H9 (cell line): Measurements from ENCODE around the gene SLC1A1. TPM values are rescaled to one million over a fixed set of nuclear protein-coding genes. Genes with fewer than 3 reads are reported as not detected.

Experiments
- DNase-seq: peaks from one replicate; pipeline ENCODE4 v3.0.0-alpha.2; 2017
- H2AFZ ChIP-seq: one replicate; pipeline ENCODE4 v1.6.1; 2013; ENCODE audit warnings: mild to moderate bottlenecking, low read length, control low read depth, moderate library complexity
- H2AK5ac ChIP-seq: 2 replicates; pipeline ENCODE4 v1.6.1; 2013; ENCODE audit warnings: low read length, control low read depth, mixed read lengths; ENCODE audit not compliant: insufficient read length
- H2BK120ac ChIP-seq: one replicate; pipeline ENCODE4 v1.6.1; 2013; ENCODE audit warnings: low read depth, mild to moderate bottlenecking, low read length, control low read depth, inconsistent platforms; ENCODE audit not compliant: poor library complexity, severe bottlenecking
- H2BK12ac ChIP-seq: 2 replicates; pipeline ENCODE4 v1.6.1; 2013; ENCODE audit warnings: low read length, control low read depth, mixed read lengths, low read depth; ENCODE audit not compliant: insufficient read length
- H2BK15ac ChIP-seq: 2 replicates; pipeline ENCODE4 v1.6.1; 2013; ENCODE audit warnings: low read depth, low read length, control low read depth
- H2BK20ac ChIP-seq: one replicate; pipeline ENCODE4 v1.6.1; 2013; ENCODE audit warnings: low read depth, mild to moderate bottlenecking, low read length, control low read depth, inconsistent platforms; ENCODE audit not compliant: poor library complexity, severe bottlenecking
- H2BK5ac ChIP-seq: 2 replicates; pipeline ENCODE4 v1.6.1; 2013; ENCODE audit warnings: low read length, control low read depth, mixed read lengths; ENCODE audit not compliant: insufficient read length
- H3K14ac ChIP-seq: 2 replicates; pipeline ENCODE4 v1.6.1; 2013; ENCODE audit warnings: low read length, control low read depth; ENCODE audit not compliant: insufficient read depth
- H3K18ac ChIP-seq: 2 replicates; pipeline ENCODE4 v1.6.1; 2013; ENCODE audit warnings: low read depth, mild to moderate bottlenecking, mixed read lengths, low read length, control low read depth; ENCODE audit not compliant: insufficient read length
- H3K23ac ChIP-seq: 2 replicates; pipeline ENCODE4 v1.6.1; 2013; ENCODE audit warnings: low read length, control low read depth, mixed read lengths, low read depth; ENCODE audit not compliant: insufficient read length
- H3K23me2 ChIP-seq: 2 replicates; pipeline ENCODE4 v1.6.1; 2013; ENCODE audit warnings: low read depth, mild to moderate bottlenecking, mixed read lengths, low read length, control low read depth; ENCODE audit not compliant: insufficient read length, poor library complexity, severe bottlenecking
- H3K27ac ChIP-seq: 2 replicates; pipeline ENCODE4 v1.5.1; 2013; ENCODE audit warnings: low read length, control low read depth, mixed read lengths, low read depth; ENCODE audit not compliant: insufficient read length
- H3K27me3 ChIP-seq: 2 replicates; pipeline ENCODE4 v1.6.1; 2013; ENCODE audit warnings: low read length, control low read depth, inconsistent platforms; ENCODE audit not compliant: insufficient read depth
- H3K4ac ChIP-seq: 2 replicates; pipeline ENCODE4 v1.6.1; 2013; ENCODE audit warnings: low read depth, mild to moderate bottlenecking, control low read depth, inconsistent platforms, low read length, moderate library complexity
- H3K4me1 ChIP-seq: 2 replicates; pipeline ENCODE4 v1.6.1; 2013; ENCODE audit warnings: low read length, control low read depth, inconsistent platforms; ENCODE audit not compliant: insufficient read depth
- H3K4me2 ChIP-seq: 2 replicates; pipeline ENCODE4 v1.6.1; 2013; ENCODE audit warnings: low read length, control low read depth, mixed read lengths; ENCODE audit not compliant: insufficient read length, insufficient read depth
- H3K56ac ChIP-seq: 2 replicates; pipeline ENCODE4 v1.6.1; 2013; ENCODE audit warnings: low read depth, mild to moderate bottlenecking, mixed read lengths, low read length, control low read depth; ENCODE audit not compliant: insufficient read length
- H3K79me1 ChIP-seq: 2 replicates; pipeline ENCODE4 v1.6.1; 2013; ENCODE audit warnings: low read depth, mild to moderate bottlenecking, moderate library complexity, low read length, control low read depth, inconsistent platforms; ENCODE audit not compliant: insufficient read depth, poor library complexity, severe bottlenecking
- H3K79me2 ChIP-seq: 2 replicates; pipeline ENCODE4 v1.6.1; 2013; ENCODE audit warnings: low read length, control low read depth, inconsistent platforms; ENCODE audit not compliant: insufficient read depth
- H3K9ac ChIP-seq: 2 replicates; pipeline ENCODE4 v1.6.1; 2013; ENCODE audit warnings: low read length, control low read depth, mixed read lengths; ENCODE audit not compliant: insufficient read length; ENCODE audit errors: extremely low read depth
- H3K9me3 ChIP-seq: one replicate; pipeline ENCODE4 v1.6.1; 2013; ENCODE audit warnings: low read depth, low read length, inconsistent platforms; ENCODE audit not compliant: control insufficient read depth
- H3T11ph ChIP-seq: one replicate; pipeline ENCODE4 v1.6.1; 2013; ENCODE audit warnings: mild to moderate bottlenecking, low read length, control low read depth, inconsistent platforms
- H4K20me1 ChIP-seq: one replicate; pipeline ENCODE4 v1.6.1; 2013; ENCODE audit not compliant: control insufficient read depth, insufficient read length, insufficient read depth
- H4K5ac ChIP-seq: 2 replicates; pipeline ENCODE4 v1.6.1; 2013; ENCODE audit warnings: low read depth, mild to moderate bottlenecking, mixed read lengths, low read length, control low read depth; ENCODE audit not compliant: insufficient read length
- H4K8ac ChIP-seq: replicated peaks from 2 replicates; pipeline ENCODE4 v1.6.1; 2013; ENCODE audit warnings: low read length, control low read depth, mixed read lengths, low read depth; ENCODE audit not compliant: insufficient read length
- H4K91ac ChIP-seq: 2 replicates; pipeline ENCODE4 v1.6.1; 2013; ENCODE audit warnings: low read depth, mild to moderate bottlenecking, moderate library complexity, mixed read lengths, low read length, control low read depth; ENCODE audit not compliant: insufficient read length
- H3K27ac Mint-ChIP-seq, 3 experiments: 2 replicates in 2 of 3; 3 replicates in 1 of 3; pipeline ENCODE4 v1.8.0; 2020 to 2021; ENCODE audit warnings: mixed read lengths in 3 of 3, mild to moderate bottlenecking in 1 of 3, moderate library complexity in 1 of 3
- H3K27me3 Mint-ChIP-seq: 2 replicates; pipeline ENCODE4 v1.8.0; 2021; ENCODE audit warnings: low read depth, mild to moderate bottlenecking, moderate library complexity, mixed read lengths
- H3K36me3 Mint-ChIP-seq, 3 experiments: 2 replicates in 2 of 3; 3 replicates in 1 of 3; pipeline ENCODE4 v1.8.0; 2020 to 2021; ENCODE audit warnings: low read depth in 3 of 3, mixed read lengths in 3 of 3; ENCODE audit not compliant: insufficient read depth in 1 of 3
- H3K4me1 Mint-ChIP-seq, 2 experiments: 2 replicates each; pipeline ENCODE4 v1.8.0; 2020; ENCODE audit warnings: mixed read lengths in 2 of 2
- H3K4me3 Mint-ChIP-seq, 2 experiments: 2 replicates in 1 of 2; 3 replicates in 1 of 2; pipeline ENCODE4 v1.8.0; 2020 to 2021; ENCODE audit warnings: mild to moderate bottlenecking in 2 of 2, mixed read lengths in 2 of 2, moderate library complexity in 1 of 2
- H3K9me3 Mint-ChIP-seq, 2 experiments: 2 replicates in 1 of 2; 3 replicates in 1 of 2; pipeline ENCODE4 v1.8.0; 2020; ENCODE audit warnings: mild to moderate bottlenecking in 2 of 2, mixed read lengths in 2 of 2, moderate library complexity in 1 of 2
- WGBS: extraction: QIAGEN DNeasy Blood & Tissue Kit; methylation state at CpG from one replicate; pipeline ENCODE4 v1.1.7; 2013; ENCODE audit warnings: missing lambda C conversion rate, low lambda C conversion rate, mixed read lengths; ENCODE audit not compliant: insufficient read length; ENCODE audit errors: extremely low coverage; 5-methylcytosine and 5-hydroxymethylcytosine counted together
- total RNA-seq: library from RNA; stranded (reverse); gene quantifications from 2 replicates; pipeline ENCODE4 v1.2.1, GENCODE V29; 2021
- TF ChIP-seq, protein P1 (sequence below): fragments of 200-600 bp; sonication (generic); conservative IDR thresholded peaks from 3 replicates; pipeline ENCODE4 v1.8.0; 2021; ENCODE audit warnings: antibody characterized with exemption, mild to moderate bottlenecking

SLC1A1 gene
- total RNA-seq, 1 experiment from 2014 or later, result 4.7 TPM

DNA sequence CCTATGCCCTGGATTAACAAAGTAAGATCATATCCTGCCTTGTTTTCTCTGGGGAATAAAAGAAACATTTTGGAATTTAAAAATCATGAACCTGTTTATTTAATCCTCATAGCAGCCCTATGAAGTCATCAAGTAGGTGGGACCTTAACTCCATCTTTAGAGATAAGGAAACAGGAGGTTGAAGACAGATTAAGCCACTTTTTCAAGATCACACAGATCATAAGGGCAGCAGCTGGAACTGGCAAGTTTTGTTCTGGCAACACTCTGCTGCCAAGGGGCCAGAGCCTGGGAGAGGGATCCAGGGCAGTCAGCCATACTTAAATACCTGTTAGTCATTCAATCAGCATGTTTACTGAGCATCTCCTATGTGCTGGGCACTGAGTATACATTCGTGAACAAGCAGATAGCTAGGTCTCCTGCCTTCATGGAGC is 63.7 kb downstream of the SLC1A1 start:
- H3K79me2 ChIP-seq, result no peaks in the 10 kb centered on the region
- no peak overlapping the region for H2AFZ ChIP-seq
- H3K23ac ChIP-seq, result no peak overlapping the region
- H3K4me1 Mint-ChIP-seq, result peaks cover 14 to 16% of the 10 kb centered on the region in 2 experiments
- H3K27ac Mint-ChIP-seq, result peak overlapping the region in 1 of 3 experiments; percentile 19; a peak in 1 of 7 replicates
- no peak overlapping the region for H2BK20ac ChIP-seq
- no peak overlapping the region for H2BK5ac ChIP-seq
- H3K4me3 Mint-ChIP-seq, result no peak overlapping the region
- no peaks in the 10 kb centered on the region for H3K23me2 ChIP-seq
- no peak overlapping the region for H4K8ac ChIP-seq
- no peak overlapping the region for H3K4me2 ChIP-seq
- no peak overlapping the region for H2BK12ac ChIP-seq
- H3K56ac ChIP-seq, result no peak overlapping the region
- no peak overlapping the region for H4K91ac ChIP-seq
- H2AK5ac ChIP-seq, result no peak overlapping the region
- no peak overlapping the region for H2BK120ac ChIP-seq
- no peak overlapping the region for H3K27ac ChIP-seq
- H2BK15ac ChIP-seq, result no peak overlapping the region
- no peak overlapping the region for H3K14ac ChIP-seq
- no peaks in the 10 kb centered on the region for H3K27me3 ChIP-seq
- H3K27me3 Mint-ChIP-seq, result no peaks in the 10 kb centered on the region
- H3K4me1 ChIP-seq, result no peaks in the 10 kb centered on the region
- TF ChIP-seq, protein P1, sequence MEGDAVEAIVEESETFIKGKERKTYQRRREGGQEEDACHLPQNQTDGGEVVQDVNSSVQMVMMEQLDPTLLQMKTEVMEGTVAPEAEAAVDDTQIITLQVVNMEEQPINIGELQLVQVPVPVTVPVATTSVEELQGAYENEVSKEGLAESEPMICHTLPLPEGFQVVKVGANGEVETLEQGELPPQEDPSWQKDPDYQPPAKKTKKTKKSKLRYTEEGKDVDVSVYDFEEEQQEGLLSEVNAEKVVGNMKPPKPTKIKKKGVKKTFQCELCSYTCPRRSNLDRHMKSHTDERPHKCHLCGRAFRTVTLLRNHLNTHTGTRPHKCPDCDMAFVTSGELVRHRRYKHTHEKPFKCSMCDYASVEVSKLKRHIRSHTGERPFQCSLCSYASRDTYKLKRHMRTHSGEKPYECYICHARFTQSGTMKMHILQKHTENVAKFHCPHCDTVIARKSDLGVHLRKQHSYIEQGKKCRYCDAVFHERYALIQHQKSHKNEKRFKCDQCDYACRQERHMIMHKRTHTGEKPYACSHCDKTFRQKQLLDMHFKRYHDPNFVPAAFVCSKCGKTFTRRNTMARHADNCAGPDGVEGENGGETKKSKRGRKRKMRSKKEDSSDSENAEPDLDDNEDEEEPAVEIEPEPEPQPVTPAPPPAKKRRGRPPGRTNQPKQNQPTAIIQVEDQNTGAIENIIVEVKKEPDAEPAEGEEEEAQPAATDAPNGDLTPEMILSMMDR, result no peak
- no peaks in the 10 kb centered on the region for H4K20me1 ChIP-seq
- no peak for DNase-seq
- H3K36me3 Mint-ChIP-seq, result no peaks in the 10 kb centered on the region; a peak in 1 of 7 replicates
- no peak overlapping the region for H3T11ph ChIP-seq
- WGBS, result no CpG with 5 or more reads among the region's 1 CpG
- no peaks in the 10 kb centered on the region for H3K79me1 ChIP-seq
- H3K9me3 ChIP-seq, result no peaks in the 10 kb centered on the region
- no peak overlapping the region for H3K9ac ChIP-seq
- H3K9me3 Mint-ChIP-seq, result no peaks in the 10 kb centered on the region
- no peak overlapping the region for H3K18ac ChIP-seq
- H4K5ac ChIP-seq, result no peak overlapping the region
- no peak overlapping the region for H3K4ac ChIP-seq
